Calu3 (cell line): ENCODE results near the gene DDX49. TPM values are rescaled to one million over a fixed set of nuclear protein-coding genes. Genes with fewer than 3 reads are reported as not detected.

Source experiments
- BruUV-seq: library from RNA; stranded (reverse); fragments of 400-500 nt; replicated peaks from 2 replicates; lab custom pipeline; 2021; lab: Mats Ljungman, UMichigan
- CTCF ChIA-PET: fragments of 300-600 bp; sonication (Branson Sonifier 250); formaldehyde crosslinking; loops from one replicate; lab custom pipeline; 2022; ENCODE audit warnings: antibody characterized with exemption; lab: Charles Lee
- DNase-seq: peaks from one replicate; pipeline ENCODE4 v3.0.0; 2022
- H3K27ac Mint-ChIP-seq: one replicate; pipeline ENCODE4 v1.8.0; 2022; ENCODE audit warnings: mixed read lengths; ENCODE audit not compliant: unreplicated experiment
- H3K27me3 Mint-ChIP-seq: one replicate; pipeline ENCODE4 v1.8.0; 2022; ENCODE audit warnings: mixed read lengths; ENCODE audit not compliant: unreplicated experiment
- H3K36me3 Mint-ChIP-seq: one replicate; pipeline ENCODE4 v1.8.0; 2022; ENCODE audit warnings: mild to moderate bottlenecking, moderate library complexity, mixed read lengths; ENCODE audit not compliant: insufficient read depth, unreplicated experiment
- H3K4me1 Mint-ChIP-seq: one replicate; pipeline ENCODE4 v1.8.0; 2022; ENCODE audit warnings: mild to moderate bottlenecking, low read depth, mixed read lengths; ENCODE audit not compliant: unreplicated experiment
- H3K4me3 Mint-ChIP-seq: one replicate; pipeline ENCODE4 v1.8.0; 2022; ENCODE audit warnings: mild to moderate bottlenecking, low read depth, moderate library complexity, mixed read lengths; ENCODE audit not compliant: unreplicated experiment
- H3K9me3 Mint-ChIP-seq: one replicate; pipeline ENCODE4 v1.8.0; 2022; ENCODE audit warnings: low read depth, mixed read lengths; ENCODE audit not compliant: unreplicated experiment
- CTCF ChIP-seq: fragments of 200-600 bp; IDR thresholded peaks from one replicate; pipeline ENCODE4 v1.8.0; 2022; ENCODE audit warnings: antibody characterized with exemption; ENCODE audit not compliant: unreplicated experiment
- intact Hi-C: fragments of 100-400 bp; cut with micrococcal nuclease; formaldehyde crosslinking; loops from one replicate; pipeline ENCODE4 v1.10.0; 2022; ENCODE audit not compliant: unreplicated experiment
- total RNA-seq: library from RNA; stranded (reverse); gene quantifications from 2 replicates; pipeline ENCODE4 v1.2.3, GENCODE V29; 2022

Gene DDX49
- total RNA-seq, 1 experiment from 2014 or later = 34.4 TPM

GRCh38 chr19:18942692-18943091 is 23.2 kb downstream of the DDX49 start:
- Mint-ChIP-seq H3K4me1 (peaks cover 8% of the 10 kb centered on the region), H3K9me3 (no peaks in the 10 kb centered on the region), H3K36me3 (peaks cover 27% of the 10 kb centered on the region), H3K27me3 (no peaks in the 10 kb centered on the region), H3K27ac (no peak overlapping the region), H3K4me3 (no peak overlapping the region)
- no TSS peak for BruUV-seq
- CTCF ChIA-PET = no interaction called here
- no peak for TF ChIP-seq CTCF
- DNase-seq = no peak
- intact Hi-C loops = no loop called here

- Mint-ChIP-seq H3K36me3 (peaks cover 22% of the 10 kb centered on the region), H3K4me3 (no peak overlapping the region), H3K27ac (no peak overlapping the region), H3K4me1 (peaks cover 8% of the 10 kb centered on the region), H3K27me3 (no peaks in the 10 kb centered on the region), H3K9me3 (no peaks in the 10 kb centered on the region)
- CTCF ChIA-PET = no interaction called here
- BruUV-seq = no TSS peak
- intact Hi-C loops = no loop called here
- no peak for TF ChIP-seq CTCF
- no peak for DNase-seq
Observed at GRCh38 chr19:18943465-18943864, 23.9 kb downstream of the DDX49 start.

- H3K27me3 Mint-ChIP-seq = no peaks in the 10 kb centered on the region
- BruUV-seq = no TSS peak
- H3K36me3 Mint-ChIP-seq = peaks cover 8% of the 10 kb centered on the region
- no peak for TF ChIP-seq CTCF
- intact Hi-C loops = no loop called here
- DNase-seq = no peak
- H3K4me1 Mint-ChIP-seq = no peaks in the 10 kb centered on the region
- no peak overlapping the region for H3K4me3 Mint-ChIP-seq
- H3K9me3 Mint-ChIP-seq = no peaks in the 10 kb centered on the region
- no peak overlapping the region for H3K27ac Mint-ChIP-seq
- CTCF ChIA-PET = no interaction called here
Observed at GRCh38 chr19:18945297-18945696, 25.8 kb downstream of the DDX49 start.

- Mint-ChIP-seq H3K36me3 (no peaks in the 10 kb centered on the region), H3K27ac (no peak overlapping the region), H3K9me3 (no peaks in the 10 kb centered on the region), H3K4me1 (no peaks in the 10 kb centered on the region), H3K4me3 (no peak overlapping the region), H3K27me3 (no peaks in the 10 kb centered on the region)
- no peak for DNase-seq
- TF ChIP-seq CTCF = no peak
- CTCF ChIA-PET = no interaction called here
- no TSS peak for BruUV-seq
- intact Hi-C loops = no loop called here
Observed at GRCh38 chr19:18946335-18946734, 26.8 kb downstream of the DDX49 start.

GRCh38 chr19:18946918-18947317 is 27.4 kb downstream of the DDX49 start:
- Mint-ChIP-seq H3K4me3 (no peak overlapping the region), H3K9me3 (no peaks in the 10 kb centered on the region), H3K27ac (no peak overlapping the region), H3K27me3 (no peaks in the 10 kb centered on the region), H3K36me3 (no peaks in the 10 kb centered on the region), H3K4me1 (no peaks in the 10 kb centered on the region)
- no peak for DNase-seq
- BruUV-seq = no TSS peak
- TF ChIP-seq CTCF = no peak
- CTCF ChIA-PET = interaction anchor here (0.7 kb wide), 1 partner anchor 529 kb away, joined by 4 read pairs; no protein-coding TSS in a partner anchor
- intact Hi-C loops = no loop called here
